Neural progenitor cell (in vitro differentiated cells): ENCODE results near the gene PIAS1.

Source experiments
- CTCF ChIP-seq: fragments of 200-600 bp; sonication (generic); IDR thresholded peaks from 2 replicates; pipeline ENCODE4 v1.5.1; 2017; ENCODE audit warnings: antibody characterized with exemption, mild to moderate bottlenecking
- EZH2 ChIP-seq: fragments of 200-600 bp; sonication (generic); IDR thresholded peaks from 2 replicates; pipeline ENCODE4 v1.6.1; 2017; ENCODE audit warnings: antibody characterized with exemption, mild to moderate bottlenecking, moderate library complexity

- TF ChIP-seq CTCF: no peak
- no peak for TF ChIP-seq EZH2
These were observed 150.2 kb downstream of the PIAS1 start for GRCh38 chr15:68204361-68204760.
